Measurements from ENCODE around the gene N4BP2L1. TPM values are rescaled to one million over a fixed set of nuclear protein-coding genes. Genes with fewer than 3 reads are reported as not detected.

N4BP2L1 gene
- total RNA-seq, 1 donor from 2014 or later, result 30.2 TPM

- H3K4me1 ChIP-seq, result peaks cover 26% of the 10 kb centered on the region
- ATAC-seq, result peak; percentile 43 to 45
- peak overlapping the region; percentile 92 for H3K27ac ChIP-seq
- no peaks in the 10 kb centered on the region for H3K36me3 ChIP-seq
- H3K4me3 ChIP-seq, result peak overlapping the region; percentile 80
- TF ChIP-seq CTCF (IDR thresholded peaks at IDR 0.05), result no peak
- DNase-seq, result no peak
- H3K27me3 ChIP-seq (ENCODE audit: low read depth), result no peaks in the 10 kb centered on the region
- intact Hi-C loops (cut with DNase I), result no loop called here
- H3K9me3 ChIP-seq, result no peaks in the 10 kb centered on the region
Observed at GRCh38 chr13:32426191-32426989, 1.5 kb downstream of the N4BP2L1 start.

GRCh38 chr13:32425158-32425557 is 2.8 kb downstream of the N4BP2L1 start:
- H3K27me3 ChIP-seq (ENCODE audit: low read depth), result no peaks in the 10 kb centered on the region

GRCh38 chr13:32423592-32423991 is 4.3 kb downstream of the N4BP2L1 start:
- Histone ChIP-seq H3K36me3 (peaks cover 4% of the 10 kb centered on the region), H3K4me3 (no peak overlapping the region), H3K4me1 (peaks cover 15% of the 10 kb centered on the region), H3K27me3 (ENCODE audit: low read depth) (no peaks in the 10 kb centered on the region), H3K27ac (no peak overlapping the region), H3K9me3 (peaks cover 6% of the 10 kb centered on the region)
- no peak for TF ChIP-seq CTCF (IDR thresholded peaks at IDR 0.05)
- no peak for DNase-seq
- ATAC-seq, result no peak
- intact Hi-C loops (cut with DNase I), result no loop called here

More at GRCh38 chr13:32425158-32425557, 2.8 kb downstream of the N4BP2L1 start:
- ATAC-seq (no peak), DNase-seq (no peak)
- Histone ChIP-seq H3K27ac (no peak overlapping the region), H3K36me3 (no peaks in the 10 kb centered on the region), H3K4me3 (no peak overlapping the region), H3K4me1 (peaks cover 26% of the 10 kb centered on the region), H3K9me3 (no peaks in the 10 kb centered on the region)
- intact Hi-C loops (cut with DNase I), result no loop called here
- TF ChIP-seq CTCF (IDR thresholded peaks at IDR 0.05), result no peak

- intact Hi-C loops (cut with DNase I), result no loop called here
- Histone ChIP-seq H3K36me3 (peaks cover 4% of the 10 kb centered on the region), H3K27ac (no peak overlapping the region), H3K9me3 (peaks cover 6% of the 10 kb centered on the region), H3K27me3 (ENCODE audit: low read depth) (no peaks in the 10 kb centered on the region), H3K4me3 (no peak overlapping the region), H3K4me1 (no peaks in the 10 kb centered on the region)
- ATAC-seq (no peak), DNase-seq (no peak)
- no peak for TF ChIP-seq CTCF (IDR thresholded peaks at IDR 0.05)
Observed at GRCh38 chr13:32419862-32420261, 8.1 kb downstream of the N4BP2L1 start.

- Histone ChIP-seq H3K27me3 (ENCODE audit: low read depth) (no peaks in the 10 kb centered on the region), H3K36me3 (peaks cover 4% of the 10 kb centered on the region), H3K9me3 (peaks cover 6% of the 10 kb centered on the region), H3K27ac (no peak overlapping the region), H3K4me3 (no peak overlapping the region), H3K4me1 (no peaks in the 10 kb centered on the region)
- ATAC-seq, result no peak
- no peak for TF ChIP-seq CTCF (IDR thresholded peaks at IDR 0.05)
- intact Hi-C loops (cut with DNase I), result no loop called here
- DNase-seq, result no peak
Observed at GRCh38 chr13:32417995-32418394, 9.9 kb downstream of the N4BP2L1 start.
